ENCODE data around the gene GFOD1.

Gene GFOD1

GRCh38 chr6:13375360-13375878 lies 112.0 kb downstream of the GFOD1 start:
- no peak for DNase-seq (ENCODE audit: low read depth)

GRCh38 chr6:13373919-13374318 lies 113.5 kb downstream of the GFOD1 start:
- DNase-seq (ENCODE audit: low read depth) = no peak

GRCh38 chr6:13373488-13373886 lies 113.9 kb downstream of the GFOD1 start:
- DNase-seq (ENCODE audit: low read depth) = no peak

GRCh38 chr6:13372688-13373487 lies 114.5 kb downstream of the GFOD1 start:
- no peak for DNase-seq (ENCODE audit: low read depth)

GRCh38 chr6:13372076-13372475 lies 115.3 kb downstream of the GFOD1 start:
- DNase-seq (ENCODE audit: low read depth) = no peak

GRCh38 chr6:13371421-13372072 lies 115.9 kb downstream of the GFOD1 start:
- no peak for DNase-seq (ENCODE audit: low read depth)

- DNase-seq (ENCODE audit: low read depth) = no peak
Observed at GRCh38 chr6:13370623-13371022, 116.8 kb downstream of the GFOD1 start.

GRCh38 chr6:13369591-13369990 lies 117.8 kb downstream of the GFOD1 start:
- no peak for DNase-seq (ENCODE audit: low read depth)

- DNase-seq (ENCODE audit: low read depth) = no peak
Observed at GRCh38 chr6:13368731-13369115, 118.7 kb downstream of the GFOD1 start.

- no peak for DNase-seq (ENCODE audit: low read depth)
Observed at GRCh38 chr6:13368079-13368730, 119.2 kb downstream of the GFOD1 start.

GRCh38 chr6:13367396-13367795 lies 120.0 kb downstream of the GFOD1 start:
- DNase-seq (ENCODE audit: low read depth) = no peak

- no peak for DNase-seq (ENCODE audit: low read depth)
Observed at GRCh38 chr6:13365320-13365719, 122.1 kb downstream of the GFOD1 start.

- no peak for DNase-seq (ENCODE audit: low read depth)
Observed at GRCh38 chr6:13364842-13365241, 122.6 kb downstream of the GFOD1 start.

GRCh38 chr6:13362412-13362811 lies 125.0 kb downstream of the GFOD1 start:
- DNase-seq (ENCODE audit: low read depth) = peak; percentile 22

GRCh38 chr6:13360671-13361540 lies 126.5 kb downstream of the GFOD1 start:
- DNase-seq (ENCODE audit: low read depth) = no peak

- no peak for DNase-seq (ENCODE audit: low read depth)
Observed at GRCh38 chr6:13359287-13359686, 128.1 kb downstream of the GFOD1 start.

- no peak for DNase-seq (ENCODE audit: low read depth)
Observed at GRCh38 chr6:13358511-13358910, 128.9 kb downstream of the GFOD1 start.

GRCh38 chr6:13357551-13358075 lies 129.8 kb downstream of the GFOD1 start:
- DNase-seq (ENCODE audit: low read depth) = no peak

- DNase-seq (ENCODE audit: low read depth) = no peak
Observed at GRCh38 chr6:13355999-13356785, 131.2 kb downstream of the GFOD1 start.

GRCh38 chr6:13355043-13355945 lies 132.1 kb downstream of the GFOD1 start:
- DNase-seq (ENCODE audit: low read depth) = peak; percentile 96

Measured in non-pigmented ciliary epithelial cell (primary cell).